T-cell (primary cell): ENCODE results near the gene TNFAIP1. TPM values are rescaled to one million over a fixed set of nuclear protein-coding genes. Genes with fewer than 3 reads are reported as not detected.

Source experiments
- ATAC-seq, 4 experiments: fragments of 200-7000 bp in 3 of 4; fragments of 150-1000 bp in 1 of 4; cut with Tn5 transposase; replicated peaks in 1 of 4; 1 replicate in 3 of 4; 2 replicates in 1 of 4; pipeline ENCODE4 v1.10.0; 2021; ENCODE audit warnings: moderate library complexity in 3 of 4, mild to moderate bottlenecking in 2 of 4, moderate number of reproducible peaks in 1 of 4
- CTCF ChIA-PET, 2 donors: fragments of 300-600 bp; sonication (Branson Sonifier 250); formaldehyde crosslinking; loops; one replicate each; lab custom pipeline; 2022; ENCODE audit warnings: antibody characterized with exemption in 2 of 2; lab: Charles Lee
- POLR2A ChIA-PET, 2 donors: fragments of 300-600 bp; sonication (Branson Sonifier 250); formaldehyde crosslinking; loops; one replicate each; lab custom pipeline; 2022; ENCODE audit warnings: antibody characterized with exemption in 2 of 2; lab: Charles Lee
- DNase-seq, 35 experiments: peaks; one replicate each; pipeline versions ENCODE4 v3.0.0 to v3.0.0-alpha.2; 2013 to 2023
- H3K27ac ChIP-seq: one replicate; pipeline ENCODE4 v1.5.1; 2013; ENCODE audit warnings: low read length
- H3K27me3 ChIP-seq, 2 experiments: replicated peaks in 1 of 2; 1 replicate in 1 of 2; 2 replicates in 1 of 2; pipeline versions ENCODE4 v1.6.1 to v1.7.0; 2013; ENCODE audit warnings: low read length in 1 of 2, mixed read lengths in 1 of 2; ENCODE audit not compliant: control insufficient read depth in 2 of 2, insufficient read depth in 2 of 2; ENCODE audit errors: extremely low read depth in 1 of 2
- H3K36me3 ChIP-seq, 2 donors: 1 replicate in 1 of 2; 2 replicates in 1 of 2; pipeline versions ENCODE4 v1.6.1 to v1.7.0; 2013; ENCODE audit warnings: low read length in 1 of 2; ENCODE audit not compliant: control insufficient read depth in 2 of 2, insufficient read depth in 1 of 2; ENCODE audit errors: extremely low read depth in 1 of 2
- H3K4me1 ChIP-seq, 2 experiments: 1 replicate in 1 of 2; 2 replicates in 1 of 2; pipeline versions ENCODE4 v1.6.1 to v1.7.0; 2013; ENCODE audit warnings: low read length in 2 of 2, mixed read lengths in 1 of 2; ENCODE audit not compliant: insufficient read depth in 2 of 2, control insufficient read depth in 1 of 2; ENCODE audit errors: extremely low read depth in 1 of 2
- H3K4me3 ChIP-seq, 2 donors: 1 replicate in 1 of 2; 2 replicates in 1 of 2; pipeline versions ENCODE4 v1.5.1 to v1.7.0; 2013; ENCODE audit warnings: mild to moderate bottlenecking in 2 of 2, low read length in 1 of 2, moderate library complexity in 1 of 2; ENCODE audit not compliant: control insufficient read depth in 1 of 2; ENCODE audit errors: extremely low read depth in 1 of 2
- H3K9me3 ChIP-seq: 2 replicates; pipeline ENCODE4 v1.7.0; 2013
- H3K27ac Mint-ChIP-seq, 2 donors: one replicate each; pipeline ENCODE4 v1.8.0; 2020 to 2021; ENCODE audit warnings: mild to moderate bottlenecking in 2 of 2, mixed read lengths in 2 of 2
- H3K27me3 Mint-ChIP-seq, 2 donors: one replicate each; pipeline ENCODE4 v1.8.0; 2021 to 2022; ENCODE audit warnings: mixed read lengths in 2 of 2
- H3K36me3 Mint-ChIP-seq: one replicate; pipeline ENCODE4 v1.8.0; 2021; ENCODE audit warnings: mixed read lengths
- H3K4me1 Mint-ChIP-seq, 3 donors: one replicate each; pipeline ENCODE4 v1.8.0; 2020 to 2022; ENCODE audit warnings: mixed read lengths in 3 of 3, mild to moderate bottlenecking in 1 of 3
- H3K4me3 Mint-ChIP-seq, 3 donors: one replicate each; pipeline ENCODE4 v1.8.0; 2020 to 2022; ENCODE audit warnings: mild to moderate bottlenecking in 3 of 3, mixed read lengths in 3 of 3, moderate library complexity in 3 of 3
- H3K9me3 Mint-ChIP-seq, 3 donors: one replicate each; pipeline ENCODE4 v1.8.0; 2020 to 2022; ENCODE audit warnings: mixed read lengths in 3 of 3
- WGBS: methylation state at CpG from one replicate; pipeline ENCODE4 v1.1.5; 2013; ENCODE audit warnings: missing lambda C conversion rate; ENCODE audit not compliant: insufficient coverage; 5-methylcytosine and 5-hydroxymethylcytosine counted together
- total RNA-seq, 35 experiments: library from RNA in 6 of 35; stranded (reverse) in 6 of 35; fragments of 120-200 nt in 1 of 35; gene quantifications; one replicate each; pipeline versions ENCODE4 v1.2.1 to v1.2.4 and lab custom pipeline; 2013 to 2026

Gene TNFAIP1
- total RNA-seq, 5 donors from 2014 or later (not counting 1 experiment from before 2014, with no cell fraction given), result 12.1 to 28.9 (median 23.3) TPM

GRCh38 chr17:28345419-28346198 is 10.0 kb downstream of the TNFAIP1 start:
- Mint-ChIP-seq H3K27ac (no peak overlapping the region), H3K9me3 (no peaks in the 10 kb centered on the region), H3K4me1 (no peaks in the 10 kb centered on the region), H3K4me3 (no peak overlapping the region), H3K36me3 (peaks cover 24% of the 10 kb centered on the region), H3K27me3 (no peaks in the 10 kb centered on the region)
- H3K4me3 ChIP-seq, result no peak overlapping the region
- no peaks in the 10 kb centered on the region for H3K27me3 ChIP-seq
- H3K9me3 ChIP-seq, result no peaks in the 10 kb centered on the region
- DNase-seq (no peak), ATAC-seq (no peak)
- ChIA-PET CTCF (no interaction called here), POLR2A (interaction anchor here in 1 of 2 donors (0.5 kb wide), 1 partner anchor 15 kb away, joined by 5 read pairs; no protein-coding TSS in a partner anchor)
- WGBS, result 98% methylated on average over 11 of the region's 13 CpGs
- peaks cover 19 to 94% of the 10 kb centered on the region in 2 donors for H3K36me3 ChIP-seq
- H3K4me1 ChIP-seq, result no peaks in the 10 kb centered on the region
- H3K27ac ChIP-seq, result no peak overlapping the region

GRCh38 chr17:28346199-28346580 is 10.6 kb downstream of the TNFAIP1 start:
- H3K4me1 Mint-ChIP-seq, result no peaks in the 10 kb centered on the region
- H3K9me3 ChIP-seq, result no peaks in the 10 kb centered on the region
- CTCF ChIA-PET, result no interaction called here
- DNase-seq, result no peak
- H3K36me3 ChIP-seq, result peaks cover 20 to 95% of the 10 kb centered on the region in 2 donors
- H3K4me3 Mint-ChIP-seq, result no peak overlapping the region
- H3K4me3 ChIP-seq, result no peak overlapping the region
- H3K27me3 Mint-ChIP-seq, result no peaks in the 10 kb centered on the region
- no peak for ATAC-seq
- no peak overlapping the region for H3K27ac Mint-ChIP-seq
- no peaks in the 10 kb centered on the region for H3K27me3 ChIP-seq
- 100% methylated on average over 1 of the region's 2 CpGs for WGBS
- H3K9me3 Mint-ChIP-seq, result no peaks in the 10 kb centered on the region
- no peaks in the 10 kb centered on the region for H3K4me1 ChIP-seq
- H3K36me3 Mint-ChIP-seq, result peaks cover 30% of the 10 kb centered on the region
- no peak overlapping the region for H3K27ac ChIP-seq
- POLR2A ChIA-PET, result interaction anchor here in 1 of 2 donors (0.9 kb wide), 1 partner anchor 9 kb away, joined by 3 read pairs; no protein-coding TSS in a partner anchor

- ATAC-seq, result no peak
- Histone ChIP-seq H3K4me3 (no peak overlapping the region), H3K27ac (no peak overlapping the region), H3K4me1 (no peaks in the 10 kb centered on the region), H3K36me3 (peaks cover 24 to 95% of the 10 kb centered on the region in 2 donors), H3K27me3 (no peaks in the 10 kb centered on the region), H3K9me3 (no peaks in the 10 kb centered on the region)
- ChIA-PET POLR2A (interaction anchor here in 1 of 2 donors (0.9 kb wide), 1 partner anchor 9 kb away, joined by 3 read pairs; no protein-coding TSS in a partner anchor), CTCF (no interaction called here)
- H3K4me1 Mint-ChIP-seq, result no peaks in the 10 kb centered on the region
- no peak overlapping the region for H3K4me3 Mint-ChIP-seq
- no peak for DNase-seq
- no peak overlapping the region for H3K27ac Mint-ChIP-seq
- WGBS, result 92% methylated on average over 2 of the region's 7 CpGs
- peaks cover 36% of the 10 kb centered on the region for H3K36me3 Mint-ChIP-seq
- H3K27me3 Mint-ChIP-seq, result no peaks in the 10 kb centered on the region
- no peaks in the 10 kb centered on the region for H3K9me3 Mint-ChIP-seq
Measured at GRCh38 chr17:28346746-28347246, 11.2 kb downstream of the TNFAIP1 start.

- CTCF ChIA-PET, result interaction anchor here in 1 of 2 donors (1.4 kb wide), 1 partner anchor 12 kb away, joined by 4 read pairs; the partner anchor contains the start of genes IFT20 and TNFAIP1
- WGBS, result 100% methylated on average over 5 of the region's 8 CpGs
- no peak for ATAC-seq
- H3K27me3 Mint-ChIP-seq, result no peaks in the 10 kb centered on the region
- no peak for DNase-seq
- H3K27ac Mint-ChIP-seq, result no peak overlapping the region
- H3K9me3 Mint-ChIP-seq, result no peaks in the 10 kb centered on the region
- POLR2A ChIA-PET, result interaction anchor here in 1 of 2 donors (0.9 kb wide), 1 partner anchor 10 kb away, joined by 3 read pairs; no protein-coding TSS in a partner anchor
- H3K4me1 ChIP-seq, result no peaks in the 10 kb centered on the region
- no peaks in the 10 kb centered on the region for H3K9me3 ChIP-seq
- H3K4me3 ChIP-seq, result no peak overlapping the region
- H3K27me3 ChIP-seq, result no peaks in the 10 kb centered on the region
- no peak overlapping the region for H3K4me3 Mint-ChIP-seq
- H3K36me3 ChIP-seq, result peaks cover 21 to 92% of the 10 kb centered on the region in 2 donors
- no peak overlapping the region for H3K27ac ChIP-seq
- no peaks in the 10 kb centered on the region for H3K4me1 Mint-ChIP-seq
- H3K36me3 Mint-ChIP-seq, result peaks cover 38% of the 10 kb centered on the region
Measured at GRCh38 chr17:28347261-28347891, 11.8 kb downstream of the TNFAIP1 start.

GRCh38 chr17:28348979-28349378 is 13.4 kb downstream of the TNFAIP1 start:
- Histone ChIP-seq H3K4me3 (no peak overlapping the region), H3K27ac (no peak overlapping the region), H3K27me3 (no peaks in the 10 kb centered on the region), H3K9me3 (no peaks in the 10 kb centered on the region), H3K4me1 (no peaks in the 10 kb centered on the region), H3K36me3 (peaks cover 20 to 88% of the 10 kb centered on the region in 2 donors)
- WGBS, result 81% methylated on average over 3 of the region's 3 CpGs
- DNase-seq (no peak), ATAC-seq (no peak)
- Mint-ChIP-seq H3K36me3 (peaks cover 40% of the 10 kb centered on the region), H3K9me3 (no peaks in the 10 kb centered on the region), H3K4me1 (no peaks in the 10 kb centered on the region), H3K4me3 (no peak overlapping the region), H3K27me3 (no peaks in the 10 kb centered on the region), H3K27ac (no peak overlapping the region)
- ChIA-PET POLR2A (no interaction called here), CTCF (interaction anchor here (0.6 to 1.4 kb wide), 2 partner anchors 14 to 34 kb away, joined by 3 to 4 read pairs; partner anchors contain the start of genes IFT20 (in 1 of the 2) and TNFAIP1 (in 1 of the 2))

GRCh38 chr17:28350271-28350670 is 14.7 kb downstream of the TNFAIP1 start:
- POLR2A ChIA-PET, result interaction anchor here in 1 of 2 donors (0.6 kb wide), 1 partner anchor 21 kb away, joined by 5 read pairs; no protein-coding TSS in a partner anchor
- Histone ChIP-seq H3K9me3 (no peaks in the 10 kb centered on the region), H3K27me3 (no peaks in the 10 kb centered on the region), H3K36me3 (peaks cover 21 to 89% of the 10 kb centered on the region in 2 donors), H3K27ac (no peak overlapping the region), H3K4me1 (no peaks in the 10 kb centered on the region), H3K4me3 (no peak overlapping the region)
- Mint-ChIP-seq H3K4me3 (no peak overlapping the region), H3K9me3 (no peaks in the 10 kb centered on the region), H3K4me1 (peaks cover 0 to 6% (median 4%) of the 10 kb centered on the region in 3 donors), H3K27ac (no peak overlapping the region), H3K27me3 (no peaks in the 10 kb centered on the region), H3K36me3 (peaks cover 42% of the 10 kb centered on the region)
- no peak for ATAC-seq
- no peak for DNase-seq
- CTCF ChIA-PET, result no interaction called here
- 100% methylated on average over 4 of the region's 7 CpGs for WGBS
